Adipose tissue (tissue), 3 donors: ENCODE measurements around the gene LILRA1. TPM values are rescaled to one million over a fixed set of nuclear protein-coding genes. Genes with fewer than 3 reads are reported as not detected.

Source experiments
- H3K27ac ChIP-seq: one replicate; pipeline ENCODE4 v1.5.1; 2013; ENCODE audit warnings: low read depth, low read length
- WGBS, 3 donors: extraction: QIAGEN DNeasy Blood & Tissue Kit; methylation state at CpG; one replicate each; pipeline ENCODE4 v1.1.7; 2013; 5-methylcytosine and 5-hydroxymethylcytosine counted together
- polyA plus RNA-seq, 3 donors: library from polyadenylated mRNA; stranded (reverse); fragments of 200-250 nt; gene quantifications; one replicate each; pipeline ENCODE4 v1.2.3, GENCODE V29; 2013
- donor health status: healthy with polysubstance abuse.
- donor health status: Bipolar disorder and iron deficiency.
- donor health status: healthy.

LILRA1 gene
- polyA plus RNA-seq, 3 donors: 0.31 to 2.1 (median 1.3) TPM

- H3K27ac ChIP-seq: no peak overlapping the region
- 82 to 92% (median 90%) methylated on average over 19 of the region's 19 CpGs for WGBS, 3 donors
Measured at GRCh38 chr19:54646331-54646841, 53.0 kb downstream of the LILRA1 start.

GRCh38 chr19:54648129-54648528 lies 54.7 kb downstream of the LILRA1 start:
- 49 to 61% (median 57%) methylated on average over 4 of the region's 4 CpGs for whole genome bisulfite sequencing, 3 donors

GRCh38 chr19:54650108-54650655 lies 56.8 kb downstream of the LILRA1 start:
- H3K27ac ChIP-seq: no peak overlapping the region
- 67 to 79% (median 79%) methylated on average over 5 to 6 of the region's 6 CpGs for WGBS, 3 donors

More at GRCh38 chr19:54648129-54648528, 54.7 kb downstream of the LILRA1 start:
- H3K27ac ChIP-seq: no peak overlapping the region

Other genes starting within 250 kb of the LILRA1 start
- gene LAIR1, start 228.7 kb upstream of the LILRA1 start, polyA plus RNA-seq: 10 to 100 TPM in 2 of 3 donors, 1 to 10 TPM in 1; 8.2 to 75.8 (median 17.2) TPM
- 10 to 100 TPM in 1 of 3 donors, under 1 TPM in 2; 0.70 to 11.9 (median 0.79) TPM for gene TTYH1, start 178.2 kb upstream of the LILRA1 start, polyA plus RNA-seq
- 100 to 1,000 TPM; 139 to 155 (median 151) TPM for gene LENG8, start 144.4 kb upstream of the LILRA1 start, polyA plus RNA-seq
- gene LENG9, start 129.9 kb upstream of the LILRA1 start, polyA plus RNA-seq: 10 to 100 TPM in 1 of 3 donors, 1 to 10 TPM in 2; 5.7 to 19.7 (median 7.3) TPM
- 10 to 100 TPM; 17.1 to 37.7 (median 20.8) TPM for gene CDC42EP5, start 120.3 kb upstream of the LILRA1 start, polyA plus RNA-seq
- not detected for gene LAIR2, start 90.8 kb upstream of the LILRA1 start, polyA plus RNA-seq
- 1 to 10 TPM in 2 of 3 donors, under 1 TPM in 1; 0.68 to 7.9 (median 6.6) TPM for gene LILRA2, start 19.8 kb upstream of the LILRA1 start, polyA plus RNA-seq
- gene LILRB1, start 36.9 kb downstream of the LILRA1 start, polyA plus RNA-seq: 1 to 10 TPM; 1.3 to 6.1 (median 1.5) TPM
- 1 to 10 TPM; 1.3 to 8.3 (median 5.8) TPM for gene LILRB4, start 69.4 kb downstream of the LILRA1 start, polyA plus RNA-seq
- not detected for gene KIR3DL3, start 130.8 kb downstream of the LILRA1 start, polyA plus RNA-seq
- gene KIR2DL3, start 144.9 kb downstream of the LILRA1 start, polyA plus RNA-seq: under 1 TPM in 1 of 3 donors, not detected in 2; 0.04 TPM
- gene KIR2DL1, start 176.2 kb downstream of the LILRA1 start, polyA plus RNA-seq: not detected
- gene KIR2DL4, start 210.0 kb downstream of the LILRA1 start, polyA plus RNA-seq: not detected
- gene KIR3DL1, start 222.8 kb downstream of the LILRA1 start, polyA plus RNA-seq: not detected
- not detected for gene KIR2DS4, start 239.0 kb downstream of the LILRA1 start, polyA plus RNA-seq